Kidney capillary endothelial cell (primary cell): Measurements from ENCODE around the gene CBL.
"Not testable (repeated sequence)": the region's sequence is repeated elsewhere in the genome, so short reads cannot be mapped to it uniquely, and the experiment has no call there.

Experiments
- DNase-seq: peaks from one replicate; pipeline ENCODE4 v3.0.0-alpha.2; 2018; ENCODE audit warnings: low spot score

Gene CBL

DNA sequence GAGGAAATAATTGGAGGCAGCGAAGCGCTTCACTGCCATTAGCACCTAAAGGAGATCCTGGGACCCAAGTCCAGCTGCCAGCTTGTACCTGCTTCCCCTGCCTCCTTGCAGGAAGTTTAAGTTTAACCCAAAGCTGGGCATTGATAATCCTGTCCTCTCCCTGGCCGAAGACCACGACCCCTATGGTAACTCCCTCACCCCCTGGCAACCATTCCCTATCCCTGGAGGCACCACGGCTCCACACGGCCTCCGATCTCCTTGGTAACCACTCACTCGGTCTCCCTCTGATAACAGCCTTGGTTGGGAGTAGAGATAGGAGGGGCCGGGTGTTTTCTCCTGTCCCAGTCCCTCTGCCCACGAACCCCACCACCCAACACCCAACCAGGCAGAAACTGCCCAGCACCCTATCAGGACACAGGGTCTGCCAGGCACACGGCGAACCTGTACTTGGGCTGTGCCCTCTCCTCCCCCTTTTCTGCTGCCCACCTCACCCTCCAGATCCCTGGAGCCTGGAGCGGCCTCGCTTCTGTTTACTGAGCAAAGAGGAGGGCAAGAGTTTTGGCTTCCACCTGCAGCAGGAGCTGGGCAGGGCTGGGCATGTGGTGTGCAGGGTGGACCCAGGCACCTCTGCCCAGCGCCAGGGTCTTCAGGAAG, 20.0 kb upstream of the CBL start:
- no peak for DNase-seq

DNA sequence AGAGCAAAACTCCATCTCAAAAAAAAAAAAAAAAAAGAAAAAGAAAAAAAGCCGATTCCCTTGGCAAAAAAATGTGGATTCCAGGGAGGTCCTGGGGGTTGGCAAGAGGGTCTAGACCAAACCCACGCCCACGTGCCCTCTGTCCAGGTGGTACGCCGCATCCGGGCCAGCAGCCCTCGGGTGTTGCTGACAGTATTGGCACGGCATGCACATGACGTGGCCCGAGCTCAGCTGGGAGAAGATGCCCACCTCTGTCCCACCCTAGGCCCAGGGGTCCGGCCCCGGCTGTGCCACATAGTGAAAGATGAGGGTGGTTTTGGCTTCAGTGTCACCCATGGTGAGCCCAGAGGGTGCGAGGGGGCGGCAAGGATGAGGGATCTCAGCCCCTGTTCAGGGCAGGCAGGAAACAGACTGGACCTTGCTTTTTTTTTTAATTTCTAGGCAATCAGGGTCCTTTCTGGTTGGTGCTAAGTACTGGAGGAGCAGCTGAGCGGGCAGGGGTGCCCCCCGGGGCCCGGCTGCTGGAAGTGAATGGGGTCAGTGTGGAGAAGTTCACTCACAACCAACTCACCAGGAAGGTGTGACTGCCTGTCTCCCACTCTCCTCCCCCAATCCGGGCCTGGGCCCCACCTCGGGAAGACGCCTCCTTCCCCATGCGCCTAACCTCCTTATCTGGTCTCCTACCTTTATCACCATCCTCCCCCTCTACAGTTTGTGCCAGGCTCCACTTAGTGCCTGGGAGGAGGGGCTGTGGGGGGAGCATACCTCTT, 18.8 kb upstream of the CBL start:
- no peak for DNase-seq

DNA sequence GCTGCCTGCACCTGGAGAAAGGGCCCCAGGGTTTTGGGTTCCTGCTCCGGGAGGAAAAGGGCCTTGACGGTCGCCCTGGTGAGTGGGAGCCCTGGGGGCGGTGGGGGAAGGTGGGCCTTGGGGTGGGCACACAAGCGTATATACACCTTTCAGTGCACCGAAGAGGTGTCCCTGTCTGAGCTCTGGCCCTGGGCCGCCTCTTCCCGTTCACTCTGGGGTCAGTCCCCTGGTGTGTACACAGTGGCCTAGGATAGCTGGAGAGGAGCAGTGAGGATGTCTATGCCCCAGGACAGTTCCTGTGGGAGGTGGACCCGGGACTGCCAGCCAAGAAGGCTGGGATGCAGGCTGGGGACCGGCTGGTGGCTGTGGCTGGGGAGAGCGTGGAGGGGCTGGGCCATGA, 18.1 kb upstream of the CBL start:
- no peak for DNase-seq

DNA sequence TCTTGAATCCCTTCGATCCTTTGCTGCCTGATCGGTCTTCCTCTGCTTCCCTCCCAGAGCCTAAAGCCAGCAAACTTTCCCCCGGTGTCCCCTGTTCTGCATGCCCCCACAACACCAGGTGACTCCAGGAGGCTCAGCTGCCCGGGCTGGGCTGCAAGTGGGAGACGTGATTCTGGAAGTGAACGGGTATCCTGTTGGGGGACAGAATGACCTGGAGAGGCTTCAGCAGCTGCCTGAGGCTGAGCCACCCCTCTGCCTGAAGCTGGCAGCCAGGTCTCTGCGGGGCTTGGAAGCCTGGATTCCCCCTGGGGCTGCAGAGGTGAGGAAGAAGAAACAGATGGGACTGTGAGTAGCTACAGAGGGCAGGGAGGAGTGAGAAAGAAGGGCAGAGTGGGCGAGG, 17.3 kb upstream of the CBL start:
- DNase-seq = no peak

DNA sequence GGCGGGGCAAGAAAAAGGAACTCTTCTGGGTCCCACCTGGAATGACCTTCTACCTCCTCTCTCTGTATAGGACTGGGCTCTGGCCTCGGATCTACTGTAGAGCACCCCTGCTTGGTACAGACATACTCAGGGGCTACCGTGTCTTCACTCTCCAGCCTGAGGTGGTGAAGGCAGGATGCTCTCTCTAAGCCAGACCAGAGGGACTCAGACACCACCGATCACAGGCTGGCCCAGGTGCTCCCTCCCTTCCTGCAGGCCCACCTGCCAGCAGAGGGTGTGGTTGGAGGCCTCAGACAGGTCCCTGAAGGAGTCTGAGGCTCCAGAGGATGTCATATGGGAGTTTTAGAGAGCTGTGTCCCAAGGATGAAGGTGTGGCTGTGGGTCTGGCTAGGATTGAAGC, 16.7 kb upstream of the CBL start:
- no peak for DNase-seq

DNA sequence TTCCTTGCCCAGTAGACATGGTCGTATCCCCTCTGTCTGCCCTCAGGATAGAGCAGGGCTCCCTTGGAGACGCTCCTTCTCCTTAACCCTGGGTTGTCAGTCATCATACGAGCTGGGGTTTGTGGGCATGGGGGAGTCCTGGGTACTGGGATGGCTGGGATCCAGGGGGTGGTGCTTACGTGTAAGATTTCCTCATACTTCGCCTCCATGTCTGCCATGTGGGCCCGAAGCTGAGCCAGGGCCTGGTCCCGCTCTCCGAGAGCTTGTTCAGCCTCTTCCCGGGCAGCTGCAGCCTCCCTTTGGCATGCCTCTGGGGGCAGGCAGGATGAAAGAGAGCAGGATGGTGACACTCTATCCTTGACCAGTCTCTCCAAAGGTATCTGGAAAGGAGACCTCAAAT, 15.6 kb upstream of the CBL start:
- DNase-seq = no peak

DNA sequence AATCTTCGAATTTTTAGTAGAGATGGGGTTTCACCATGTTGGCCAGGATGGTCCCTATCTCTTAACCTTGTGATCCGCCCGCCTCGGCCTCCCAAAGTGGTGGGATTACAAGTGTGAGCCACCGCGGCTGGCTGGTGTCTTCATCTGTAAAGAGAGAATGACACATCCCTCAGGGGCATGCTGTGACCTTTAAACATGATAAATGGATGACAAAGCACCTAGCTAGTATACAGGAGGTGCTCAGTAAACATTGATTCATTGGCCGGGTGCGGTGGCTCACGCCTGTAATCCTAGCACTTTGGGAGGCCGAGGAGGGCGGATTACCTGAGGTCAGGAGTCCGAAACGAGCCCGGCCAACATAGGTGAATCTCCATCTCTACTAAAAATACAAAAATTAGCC, 14.9 kb upstream of the CBL start:
- not testable (repeated sequence) for DNase-seq

DNA sequence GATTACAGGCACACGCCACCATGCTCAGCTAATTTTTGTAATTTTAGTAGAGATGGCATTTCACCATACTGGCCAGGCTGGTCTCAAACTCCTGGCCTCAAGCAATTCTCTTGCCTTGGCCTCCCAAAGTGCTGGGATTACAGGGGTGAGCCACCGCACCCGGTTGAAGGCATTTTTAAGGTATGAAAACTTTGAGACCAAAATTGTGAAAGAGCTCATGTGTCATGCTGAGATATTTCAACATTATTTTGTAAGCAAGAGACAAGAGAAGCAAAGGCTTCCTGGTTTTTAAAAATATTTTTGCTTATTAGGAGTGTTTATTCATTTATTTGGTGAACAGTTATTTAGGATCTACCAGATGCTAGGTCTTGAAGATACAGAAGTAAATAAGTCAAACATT, 14.0 kb upstream of the CBL start:
- DNase-seq = no peak

DNA sequence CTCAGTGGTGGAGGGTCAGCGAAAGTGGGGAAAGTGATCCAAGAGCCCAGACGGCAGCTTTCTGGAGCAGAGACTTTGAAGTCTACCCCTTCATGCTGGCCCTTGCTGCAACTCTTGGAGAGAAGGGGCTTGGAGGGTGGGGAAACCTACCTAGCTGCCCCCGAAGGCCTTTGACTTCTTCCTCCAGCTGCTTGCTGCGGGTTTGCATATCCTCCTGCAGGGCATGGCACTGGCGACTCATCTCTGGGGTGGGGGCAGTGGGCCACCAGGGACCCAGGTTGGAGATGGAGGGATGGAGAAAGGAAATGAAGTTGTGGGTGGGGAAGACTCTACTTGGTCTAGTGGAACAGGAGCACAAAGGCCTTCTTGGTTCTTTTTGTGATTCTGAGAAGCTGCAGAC, 13.1 kb upstream of the CBL start:
- DNase-seq = no peak

DNA sequence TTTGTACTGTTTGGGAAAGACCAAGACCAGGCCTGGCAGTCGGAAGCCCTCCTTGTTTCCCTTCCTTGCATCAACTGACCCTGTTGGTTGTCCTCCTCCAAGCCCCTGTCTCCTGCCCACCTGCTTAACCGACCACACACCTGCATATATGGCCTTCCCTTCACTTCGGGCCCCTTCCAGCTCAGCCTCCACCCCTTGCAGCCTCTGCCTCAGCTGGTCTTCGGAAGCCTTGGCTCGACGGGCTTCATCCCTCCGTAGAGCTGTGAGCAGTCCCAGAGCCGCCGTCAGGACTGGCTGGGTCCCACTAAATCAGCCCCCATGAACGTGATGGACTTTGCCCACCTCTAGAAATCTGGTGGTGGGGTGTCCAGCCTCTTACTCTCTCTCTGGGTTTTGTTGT, 12.5 kb upstream of the CBL start:
- DNase-seq = no peak

DNA sequence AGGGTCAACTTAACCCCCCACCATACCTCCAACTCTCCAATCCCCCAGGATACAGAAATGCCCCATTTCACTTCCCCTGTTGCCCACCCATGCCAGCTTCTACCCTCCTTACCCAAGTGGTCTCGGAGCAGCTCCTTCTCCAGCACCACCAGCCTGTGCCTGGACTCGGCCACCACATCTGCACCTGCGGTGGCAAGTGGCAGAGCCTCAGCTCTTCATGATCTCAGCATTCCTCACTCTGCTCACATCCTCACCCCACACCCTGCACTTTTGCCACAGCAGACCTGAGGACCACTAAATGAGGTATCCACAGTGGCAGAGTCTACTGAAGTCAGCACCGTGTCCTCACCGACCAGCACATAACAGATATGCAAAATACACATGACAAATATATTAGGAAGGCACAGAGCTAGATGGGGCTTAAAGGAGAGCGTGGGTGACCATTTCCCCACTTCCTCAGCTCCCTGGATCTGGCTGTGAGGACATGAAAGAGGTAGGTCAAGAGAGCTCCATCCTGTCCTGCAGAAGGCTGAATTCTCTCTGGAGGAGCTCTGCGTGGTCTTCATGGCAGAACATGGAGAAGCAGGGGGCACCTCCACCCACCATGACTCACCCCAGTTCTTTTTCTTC, 11.2 kb upstream of the CBL start:
- DNase-seq = no peak

DNA sequence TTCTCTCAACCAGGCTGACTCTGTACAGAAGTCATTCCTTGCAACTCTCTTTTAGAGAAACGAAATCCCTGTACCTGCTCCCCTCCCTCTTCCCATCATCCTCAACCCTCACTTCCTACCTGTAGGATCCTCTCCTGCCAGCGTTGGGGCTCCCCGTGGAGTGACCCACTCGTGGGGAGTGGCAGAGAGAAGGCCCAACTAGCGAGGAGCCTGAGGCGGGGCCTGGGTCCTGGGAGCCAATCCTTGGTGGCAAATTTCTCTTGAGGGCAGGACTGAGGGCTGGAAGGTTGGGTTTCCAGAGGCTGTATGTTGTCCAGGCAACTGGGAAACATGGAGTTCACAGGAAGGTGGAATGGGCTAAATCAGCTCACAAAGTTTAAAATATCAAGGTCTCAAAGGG, 10.5 kb upstream of the CBL start:
- peak; percentile 48 for DNase-seq

DNA sequence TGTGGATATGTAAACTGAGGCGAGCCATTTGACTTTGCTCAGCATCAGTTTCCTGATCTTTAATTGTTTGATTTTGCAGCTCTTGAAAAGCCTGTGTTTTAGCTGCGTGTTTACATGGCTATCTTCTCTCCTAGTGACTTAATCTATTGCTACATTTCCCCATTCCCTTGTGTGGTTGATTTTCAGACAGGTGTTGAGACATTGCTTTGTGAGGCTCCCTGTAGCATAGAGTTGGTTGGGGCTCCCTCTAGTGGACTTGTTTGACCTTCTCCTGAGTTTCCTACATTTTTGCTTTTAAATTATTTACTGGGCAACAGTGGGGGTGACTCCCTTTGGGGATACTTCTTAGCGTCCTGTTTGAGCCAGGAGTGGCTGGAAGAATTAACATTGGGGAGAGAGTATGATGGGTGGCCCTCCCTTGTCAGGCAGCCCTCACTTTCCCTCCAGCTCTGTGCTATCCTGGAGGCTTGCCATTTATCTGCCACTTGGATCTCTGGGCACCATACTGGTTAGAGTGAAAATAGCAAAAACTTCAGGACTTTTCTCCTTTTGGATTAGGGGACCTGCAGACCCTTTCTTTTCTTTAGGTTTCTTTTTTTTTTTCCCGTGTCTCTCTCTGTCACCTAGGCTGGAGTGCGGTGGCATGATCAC, 9.2 kb upstream of the CBL start:
- DNase-seq = peak; percentile 79

DNA sequence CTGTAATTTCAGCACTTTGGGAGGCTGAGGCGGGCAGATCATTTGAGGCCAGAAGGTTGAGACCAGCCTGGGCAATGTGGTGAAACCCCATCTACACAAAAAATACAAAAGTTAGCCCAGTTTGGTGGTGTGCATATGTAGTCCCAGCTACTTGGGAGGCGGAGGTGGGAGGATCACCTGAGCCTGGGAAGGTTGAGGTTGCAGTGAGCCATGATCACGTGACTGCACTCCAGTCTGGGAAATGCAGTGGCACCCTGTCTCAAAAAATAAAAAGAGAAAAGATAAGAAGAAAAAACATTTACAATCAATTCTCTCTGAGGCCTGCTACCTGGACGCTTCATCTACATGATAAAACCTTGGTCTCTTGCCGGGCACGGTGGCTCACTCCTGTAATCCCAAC, 7.2 kb upstream of the CBL start:
- DNase-seq = no peak

DNA sequence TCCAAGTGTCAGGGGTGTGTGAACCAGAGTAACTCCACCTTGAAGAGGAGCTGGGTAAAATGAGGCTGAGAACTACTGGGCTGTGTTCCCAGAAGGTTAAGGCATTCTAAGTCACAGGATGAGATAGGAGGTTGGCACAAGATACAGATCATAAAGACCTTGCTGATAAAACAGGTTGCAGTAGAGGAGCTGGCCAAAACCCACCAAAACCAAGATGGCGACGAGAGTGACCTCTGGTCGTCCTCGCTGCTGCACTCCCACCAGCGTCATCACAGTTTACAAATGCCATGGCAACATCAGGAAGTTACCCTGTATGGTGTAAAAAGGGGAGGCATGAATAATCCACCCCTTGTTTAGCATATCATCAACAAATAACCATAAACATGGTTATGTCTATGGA, 4.9 kb upstream of the CBL start:
- DNase-seq = not testable (repeated sequence)

DNA sequence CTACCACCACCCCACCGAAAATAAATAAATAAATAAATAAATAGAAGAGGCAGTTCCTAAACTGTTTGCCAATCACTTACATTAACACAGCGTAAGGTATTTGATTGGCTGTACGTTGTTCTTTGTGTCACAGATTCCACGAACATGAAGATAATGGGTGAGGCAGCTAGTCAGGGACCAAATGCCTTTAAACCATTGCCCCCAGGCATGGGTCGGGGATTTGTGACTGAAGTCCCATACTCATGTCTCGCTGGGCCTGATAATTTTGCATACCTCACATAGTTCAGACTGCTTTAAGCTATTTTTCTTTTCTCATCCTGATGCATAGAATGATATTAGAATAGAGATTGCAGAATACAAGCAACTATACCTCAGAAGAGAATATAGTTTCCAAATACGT, 3.6 kb upstream of the CBL start:
- DNase-seq = no peak

DNA sequence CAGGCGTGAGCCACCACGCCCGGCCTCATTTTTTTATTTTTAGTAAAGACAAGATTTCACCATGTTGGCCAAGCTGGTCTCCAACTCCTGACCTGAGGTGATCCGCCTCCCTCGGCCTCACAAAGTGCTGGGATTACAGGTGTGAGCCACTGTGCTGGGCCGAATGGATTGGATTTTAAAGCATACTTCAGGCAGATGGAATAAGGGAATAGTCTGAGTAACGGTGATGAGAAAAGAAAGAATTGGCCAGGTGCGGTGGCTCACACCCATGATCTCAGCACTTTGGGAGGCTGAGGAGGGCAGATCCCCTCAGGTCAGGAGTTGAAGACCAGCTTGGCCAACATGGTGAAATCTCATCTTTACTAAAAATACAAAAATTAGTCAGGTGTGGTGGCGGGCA, 2.1 kb upstream of the CBL start:
- no peak for DNase-seq

DNA sequence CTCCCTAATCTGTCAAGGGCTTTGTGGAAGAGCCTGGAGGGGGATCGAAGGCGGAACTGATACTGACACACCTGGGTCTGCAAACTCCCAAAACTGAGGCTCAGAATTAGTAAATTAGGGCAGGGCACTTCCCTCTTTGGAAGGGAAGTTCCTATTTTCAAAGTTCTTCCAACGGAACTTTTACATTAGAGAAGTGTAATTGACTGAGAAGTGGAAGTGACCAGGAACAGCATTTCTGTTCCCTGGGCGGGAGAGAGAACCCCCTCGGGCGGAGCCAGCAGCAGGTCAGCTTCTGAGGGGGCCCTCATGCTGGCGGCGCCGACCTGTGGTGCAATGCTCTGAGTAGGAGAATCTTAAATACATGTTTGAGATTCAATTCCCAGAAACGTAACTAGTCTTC, 1.1 kb upstream of the CBL start:
- DNase-seq = no peak

DNA sequence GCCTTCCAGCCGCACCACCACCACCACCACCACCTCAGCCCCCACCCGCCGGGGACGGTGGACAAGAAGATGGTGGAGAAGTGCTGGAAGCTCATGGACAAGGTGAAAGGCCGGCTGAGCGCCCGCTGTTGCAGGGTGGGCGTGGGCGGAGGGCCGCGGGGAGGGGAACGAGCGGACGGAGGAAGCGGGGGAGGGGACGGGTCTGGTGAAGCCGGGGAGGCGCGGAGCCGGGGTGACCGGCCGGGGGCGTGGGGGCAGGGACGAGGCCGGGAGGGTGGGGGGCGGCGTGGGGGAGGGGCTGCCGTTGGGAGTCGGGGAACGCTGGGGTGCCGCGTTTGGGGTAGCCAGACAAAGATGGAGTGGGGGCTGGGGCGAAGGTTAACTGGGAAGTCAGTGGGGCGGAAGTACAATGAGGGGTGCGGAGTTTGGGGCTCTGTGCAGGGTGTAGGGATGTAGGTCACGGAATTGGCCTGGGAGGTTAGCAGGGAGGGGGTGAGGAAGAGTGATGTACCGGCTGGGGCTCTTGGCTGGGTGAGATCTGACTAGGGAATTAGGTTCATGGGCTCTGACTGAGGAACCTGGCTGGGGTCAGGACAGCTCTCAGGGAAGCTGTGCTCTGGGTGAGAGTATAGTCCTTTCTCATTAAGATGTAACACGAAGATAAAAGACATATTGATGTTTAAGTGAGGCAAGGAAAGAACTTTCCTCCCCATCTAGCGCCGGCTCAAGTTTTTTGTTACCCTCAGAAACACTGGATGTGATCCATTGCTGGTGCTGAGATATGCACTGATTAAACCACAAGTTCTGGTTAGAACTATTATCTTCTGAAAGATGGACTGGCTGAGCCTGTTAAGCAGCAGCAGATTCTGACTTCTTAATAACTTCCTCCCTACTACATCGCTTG, 624 bp downstream of the CBL start:
- DNase-seq = no peak

DNA sequence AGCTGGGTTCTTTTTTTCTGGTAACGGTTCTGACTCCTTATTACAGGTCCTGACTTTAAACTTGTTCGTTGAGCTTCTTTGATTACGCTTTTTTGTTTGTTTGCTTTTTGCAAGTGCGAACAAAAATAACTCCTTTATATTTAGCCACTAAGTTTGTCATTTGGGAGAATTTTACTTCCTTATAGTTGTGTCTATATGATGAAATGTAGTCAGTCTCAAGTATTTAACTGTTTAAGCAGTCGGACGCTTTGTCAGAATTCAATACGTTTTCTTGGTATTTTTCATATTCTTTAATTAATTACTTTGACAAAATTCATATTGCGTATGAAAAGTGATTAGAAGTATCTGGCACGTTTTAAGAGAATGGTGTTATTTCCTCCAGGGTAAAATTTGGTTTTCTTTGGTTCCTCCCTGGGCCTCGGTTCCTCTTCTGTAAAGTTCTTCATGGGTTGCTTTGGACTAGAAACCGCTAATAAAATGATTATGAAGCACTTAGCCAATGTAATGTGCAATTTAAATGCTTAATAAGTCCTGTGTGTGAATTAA, 1.3 kb downstream of the CBL start:
- DNase-seq = no peak

DNA sequence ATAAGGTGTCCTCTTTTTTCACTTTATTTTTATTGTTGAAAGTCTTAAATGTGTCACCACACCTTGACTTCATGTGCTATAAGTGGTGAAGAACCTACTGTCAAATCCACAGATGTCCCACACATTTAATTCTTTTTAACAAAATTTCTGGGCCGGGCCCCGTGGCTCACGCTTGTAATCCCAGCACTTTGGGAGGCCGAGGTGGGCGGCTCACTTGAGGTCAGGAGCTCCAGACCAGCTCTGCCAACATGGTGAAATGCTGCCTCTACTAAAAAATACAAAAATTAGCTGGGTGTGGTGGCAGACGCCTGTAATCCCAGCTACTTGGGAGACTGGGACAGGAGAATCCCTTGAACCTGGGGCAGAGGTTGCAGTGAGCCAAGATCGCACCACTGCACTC, 3.0 kb downstream of the CBL start:
- no peak for DNase-seq

DNA sequence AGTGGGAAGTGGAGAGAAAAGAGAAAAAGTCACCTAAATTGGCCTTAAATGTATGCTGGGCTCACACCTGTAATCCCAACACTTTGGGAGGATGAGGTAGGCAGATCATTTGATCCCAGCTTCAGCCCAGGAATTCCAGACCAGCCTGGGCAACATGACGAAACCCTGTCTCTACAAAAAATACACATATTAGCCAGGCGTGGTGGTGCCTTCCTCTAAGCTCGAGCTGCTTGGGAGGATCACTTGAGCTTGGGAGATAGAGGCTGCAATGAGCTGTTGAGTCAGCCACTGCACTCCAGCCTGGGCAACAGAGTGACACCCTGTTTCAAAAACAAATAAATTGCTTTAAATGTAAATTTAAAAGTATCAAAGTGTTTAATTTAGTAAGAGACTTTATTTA, 3.9 kb downstream of the CBL start:
- DNase-seq = no peak
